ENCODE data around the gene ROBO1.

- TF ChIP-seq EZH2 (IDR thresholded peaks at IDR 0.05; ENCODE audit: borderline replicate concordance, low read depth, low read length, severe bottlenecking) (no peak), CTCF (IDR thresholded peaks at IDR 0.05; ENCODE audit: borderline replicate concordance, extremely low read depth, low read length, poor library complexity, severe bottlenecking) (no peak)
These were observed 361.6 kb downstream of the ROBO1 start for GRCh38 chr3:79406175-79406574.
